Measurements from ENCODE around the gene GUCY2D.

Gene GUCY2D

GRCh38 chr17:7987112-7987893, 15.1 kb upstream of the GUCY2D start:
- no peak for TF ChIP-seq CTCF (IDR thresholded peaks at IDR 0.05)

- TF ChIP-seq CTCF (IDR thresholded peaks at IDR 0.05): peak; percentile 70
These were observed 13.7 kb upstream of the GUCY2D start for GRCh38 chr17:7988750-7989178.

- TF ChIP-seq CTCF (IDR thresholded peaks at IDR 0.05): peak; percentile 98
These were observed 12.4 kb upstream of the GUCY2D start for GRCh38 chr17:7989781-7990655.

- no peak for TF ChIP-seq CTCF (IDR thresholded peaks at IDR 0.05)
These were observed 9.9 kb upstream of the GUCY2D start for GRCh38 chr17:7992516-7992915.

- no peak for TF ChIP-seq CTCF (IDR thresholded peaks at IDR 0.05)
These were observed 9.5 kb upstream of the GUCY2D start for GRCh38 chr17:7992924-7993323.

GRCh38 chr17:7993972-7994589, 8.3 kb upstream of the GUCY2D start:
- TF ChIP-seq CTCF (IDR thresholded peaks at IDR 0.05): no peak

- no peak for TF ChIP-seq CTCF (IDR thresholded peaks at IDR 0.05)
These were observed 6.7 kb upstream of the GUCY2D start for GRCh38 chr17:7995724-7996123.

Measured in LNCAP (cell line).